ENCODE data around the gene RESP18. TPM values are rescaled to one million over a fixed set of nuclear protein-coding genes. Genes with fewer than 3 reads are reported as not detected.

Gene RESP18
- total RNA-seq, 1 experiment from 2014 or later: not detected

DNA sequence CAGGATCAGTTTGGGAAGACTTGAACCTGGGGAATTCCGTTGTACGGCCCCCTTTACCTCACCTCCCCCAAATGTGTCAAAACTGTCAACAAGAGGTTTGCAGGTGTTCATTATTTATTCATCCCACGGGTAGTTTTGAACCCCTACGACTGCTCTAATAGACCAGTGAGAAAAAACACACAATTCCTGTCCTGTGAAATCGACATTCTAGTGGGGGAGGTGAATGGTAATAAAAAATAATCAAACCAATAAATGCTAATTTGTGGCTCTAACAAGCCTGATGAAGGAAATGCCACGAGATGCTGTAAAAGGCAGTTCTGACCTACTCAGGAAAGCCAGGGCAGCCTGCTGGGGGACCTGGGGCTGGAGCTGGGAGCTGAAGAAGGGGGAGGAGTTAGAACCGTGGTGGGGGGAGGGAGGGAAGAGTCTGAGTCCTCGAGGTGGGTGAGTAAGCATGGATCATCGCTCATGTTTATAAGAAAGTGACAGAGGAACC, 53.8 kb downstream of the RESP18 start:
- DNase-seq (ENCODE audit: low spot score): no peak

DNA sequence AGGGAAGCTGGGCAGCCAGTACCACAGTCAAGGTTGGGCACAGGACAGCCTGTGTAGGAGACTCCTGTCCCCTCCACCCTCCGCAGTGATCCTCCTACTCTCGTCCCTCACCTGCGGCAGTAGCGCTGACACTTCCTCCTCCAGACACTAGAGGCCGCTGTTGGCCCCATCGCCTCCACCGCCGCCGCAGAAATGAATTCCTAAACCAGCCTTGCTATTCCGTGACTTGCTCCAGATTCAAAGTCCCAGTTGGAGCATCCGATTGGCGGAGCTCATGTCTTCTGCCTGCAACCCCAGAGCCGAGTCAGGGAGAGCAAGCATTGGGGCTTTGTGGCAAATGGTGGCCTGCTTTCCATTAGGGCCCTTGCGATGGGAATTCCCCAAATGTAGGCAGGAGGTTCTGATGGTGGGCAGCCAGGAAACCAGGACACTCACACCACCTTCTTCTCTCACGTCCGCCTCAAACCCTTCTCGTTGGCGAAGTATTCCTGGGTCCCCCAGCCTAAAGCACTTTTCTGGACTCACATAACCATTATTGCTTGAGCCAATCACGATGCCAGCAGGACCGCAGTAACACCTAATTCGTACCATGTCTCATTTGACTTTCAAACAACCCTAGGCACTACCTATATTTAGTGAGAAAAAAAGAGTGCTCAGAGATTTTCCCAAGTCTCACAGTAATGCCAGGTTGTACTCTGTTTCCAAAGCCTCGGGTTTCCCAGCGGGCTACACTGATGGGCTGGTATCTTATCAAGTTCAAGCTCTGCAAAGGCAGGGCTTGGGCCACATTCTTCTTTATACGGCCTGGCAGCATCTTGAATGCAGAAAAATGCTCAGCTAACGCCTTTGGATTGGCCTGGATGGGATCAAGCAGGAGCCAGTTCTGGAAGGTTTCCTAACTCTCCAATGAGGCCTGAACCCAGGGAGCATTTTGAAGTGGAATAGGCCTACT, 54.6 kb downstream of the RESP18 start:
- peak; percentile 86 for DNase-seq (ENCODE audit: low spot score)

Small RNA genes within 50 kb of the gene (small RNA-seq; reads per million reads assigned to genes)
- gene AC053503.3 (not detected), gene MIR153-1 (not detected)

Other genes with a start within 250 kb of the RESP18 start
- 24.7 and 25.9 TPM in 2 replicates for gene NHEJ1, start 171.9 kb downstream of the RESP18 start, total RNA-seq (2014; rRNA removed; shearing (Covaris generic))
- gene SLC23A3, start 162.7 kb downstream of the RESP18 start, total RNA-seq (2014; rRNA removed; shearing (Covaris generic)): 5.9 and 9.9 TPM in 2 replicates
- gene CNPPD1, start 155.8 kb downstream of the RESP18 start, total RNA-seq (2014; rRNA removed; shearing (Covaris generic)): 49.8 and 53.0 TPM in 2 replicates
- gene RETREG2, start 154.5 kb downstream of the RESP18 start, total RNA-seq (2014; rRNA removed; shearing (Covaris generic)): 78.5 and 83.9 TPM in 2 replicates
- 104 and 116 TPM in 2 replicates for gene ZFAND2B, start 126.0 kb downstream of the RESP18 start, total RNA-seq (2014; rRNA removed; shearing (Covaris generic))
- 33.6 and 39.9 TPM in 2 replicates for gene ABCB6, start 113.8 kb downstream of the RESP18 start, total RNA-seq (2014; rRNA removed; shearing (Covaris generic))
- 93.7 and 107 TPM in 2 replicates for gene ATG9A, start 103.1 kb downstream of the RESP18 start, total RNA-seq (2014; rRNA removed; shearing (Covaris generic))
- gene ANKZF1, start 102.9 kb downstream of the RESP18 start, total RNA-seq (2014; rRNA removed; shearing (Covaris generic)): 41.0 and 43.4 TPM in 2 replicates
- 5.5 and 10.0 TPM in 2 replicates for gene GLB1L, start 87.3 kb downstream of the RESP18 start, total RNA-seq (2014; rRNA removed; shearing (Covaris generic))
- 18.3 and 19.9 TPM in 2 replicates for gene STK16, start 87.3 kb downstream of the RESP18 start, total RNA-seq (2014; rRNA removed; shearing (Covaris generic))
- gene TUBA4B, start 79.5 kb downstream of the RESP18 start, total RNA-seq (2014; rRNA removed; shearing (Covaris generic)): not detected in 2 replicates
- gene TUBA4A, start 78.8 kb downstream of the RESP18 start, total RNA-seq (2014; rRNA removed; shearing (Covaris generic)): 93.8 and 97.4 TPM in 2 replicates
- 43.1 and 51.1 TPM in 2 replicates for gene DNAJB2, start 53.4 kb downstream of the RESP18 start, total RNA-seq (2014; rRNA removed; shearing (Covaris generic))
- gene PTPRN, start 23.3 kb downstream of the RESP18 start, total RNA-seq (2014; rRNA removed; shearing (Covaris generic)): not detected in 2 replicates
- 155 and 158 TPM in 2 replicates for gene DNPEP, start 55.2 kb upstream of the RESP18 start, total RNA-seq (2014; rRNA removed; shearing (Covaris generic))
- gene DES, start 85.6 kb upstream of the RESP18 start, total RNA-seq (2014; rRNA removed; shearing (Covaris generic)): 0.63 TPM in 1 of 2 replicates, not detected in the other
- 6.7 and 8.3 TPM in 2 replicates for gene SPEG, start 102.1 kb upstream of the RESP18 start, total RNA-seq (2014; rRNA removed; shearing (Covaris generic))
- 68.2 and 84.5 TPM in 2 replicates for gene GMPPA, start 166.1 kb upstream of the RESP18 start, total RNA-seq (2014; rRNA removed; shearing (Covaris generic))
- 0.08 TPM in 1 of 2 replicates, not detected in the other for gene ASIC4, start 181.7 kb upstream of the RESP18 start, total RNA-seq (2014; rRNA removed; shearing (Covaris generic))
- gene CHPF, start 211.1 kb upstream of the RESP18 start, total RNA-seq (2014; rRNA removed; shearing (Covaris generic)): 70.1 and 75.4 TPM in 2 replicates
- 5.2 and 5.6 TPM in 2 replicates for gene TMEM198, start 211.3 kb upstream of the RESP18 start, total RNA-seq (2014; rRNA removed; shearing (Covaris generic))
- 0.86 and 1.3 TPM in 2 replicates for gene OBSL1, start 238.8 kb upstream of the RESP18 start, total RNA-seq (2014; rRNA removed; shearing (Covaris generic))
- gene INHA, start 239.6 kb upstream of the RESP18 start, total RNA-seq (2014; rRNA removed; shearing (Covaris generic)): not detected in 2 replicates